ENCODE measurements around the gene MCRIP1.

- TF ChIP-seq EZH2 (IDR thresholded peaks at IDR 0.05; ENCODE audit: insufficient read depth, poor library complexity, severe bottlenecking) (no peak), EZH2phosphoT487 (IDR thresholded peaks at IDR 0.05; ENCODE audit: insufficient read depth, low read depth) (no peak)
Measured at GRCh38 chr17:81802048-81802758, 30.9 kb downstream of the MCRIP1 start.
